ENCODE data around the gene ERAP2.

GRCh38 chr5:96927008-96927407, 50.7 kb downstream of the ERAP2 start:
- no peak for TF ChIP-seq CTCF (IDR thresholded peaks at IDR 0.05)
- TF ChIP-seq REST (IDR thresholded peaks at IDR 0.05; ENCODE audit: insufficient read depth in 1 of 2, low read depth in 2 of 2, low read length in 1 of 2), result no peak
